Transverse colon (tissue), 4 donors: ENCODE measurements around the gene SSTR5.

ENCODE experiments used
- EP300 ChIP-seq: sonication (generic); formaldehyde crosslinking; IDR thresholded peaks from one replicate; pipeline ENCODE4 v1.6.1; 2017; ENCODE audit warnings: antibody characterized with exemption, low read depth
- POLR2A ChIP-seq: fragments of 450-650 bp; IDR thresholded peaks from one replicate; pipeline ENCODE4 v1.6.1; 2016; ENCODE audit warnings: antibody characterized with exemption, mild to moderate bottlenecking, moderate library complexity
- POLR2AphosphoS5 ChIP-seq, 3 donors: sonication (generic); formaldehyde crosslinking; IDR thresholded peaks; one replicate each; pipeline ENCODE4 v1.6.1; 2016; ENCODE audit warnings: antibody characterized with exemption in 3 of 3
- TF ChIP-seq, protein P1 (sequence below), 5 experiments: fragments of 200-600 bp in 3 of 5; fragments of 450-650 bp in 2 of 5; sonication (generic) in 3 of 5; IDR thresholded peaks; 1 replicate in 2 of 5; 2 replicates in 3 of 5; pipeline ENCODE4 v1.5.1; 2016 to 2017; ENCODE audit warnings: antibody characterized with exemption in 5 of 5, inconsistent platforms in 3 of 5, mild to moderate bottlenecking in 2 of 5, moderate library complexity in 1 of 5

GRCh38 chr16:1051446-1051845 lies 21.1 kb upstream of the SSTR5 start:
- TF ChIP-seq EP300, result no peak
- TF ChIP-seq, protein P1, sequence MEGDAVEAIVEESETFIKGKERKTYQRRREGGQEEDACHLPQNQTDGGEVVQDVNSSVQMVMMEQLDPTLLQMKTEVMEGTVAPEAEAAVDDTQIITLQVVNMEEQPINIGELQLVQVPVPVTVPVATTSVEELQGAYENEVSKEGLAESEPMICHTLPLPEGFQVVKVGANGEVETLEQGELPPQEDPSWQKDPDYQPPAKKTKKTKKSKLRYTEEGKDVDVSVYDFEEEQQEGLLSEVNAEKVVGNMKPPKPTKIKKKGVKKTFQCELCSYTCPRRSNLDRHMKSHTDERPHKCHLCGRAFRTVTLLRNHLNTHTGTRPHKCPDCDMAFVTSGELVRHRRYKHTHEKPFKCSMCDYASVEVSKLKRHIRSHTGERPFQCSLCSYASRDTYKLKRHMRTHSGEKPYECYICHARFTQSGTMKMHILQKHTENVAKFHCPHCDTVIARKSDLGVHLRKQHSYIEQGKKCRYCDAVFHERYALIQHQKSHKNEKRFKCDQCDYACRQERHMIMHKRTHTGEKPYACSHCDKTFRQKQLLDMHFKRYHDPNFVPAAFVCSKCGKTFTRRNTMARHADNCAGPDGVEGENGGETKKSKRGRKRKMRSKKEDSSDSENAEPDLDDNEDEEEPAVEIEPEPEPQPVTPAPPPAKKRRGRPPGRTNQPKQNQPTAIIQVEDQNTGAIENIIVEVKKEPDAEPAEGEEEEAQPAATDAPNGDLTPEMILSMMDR (IDR thresholded peaks at IDR 0.05), result no peak
- TF ChIP-seq POLR2AphosphoS5 (IDR thresholded peaks at IDR 0.05), result no peak
- no peak for TF ChIP-seq POLR2A
